GM12891 (cell line): Measurements from ENCODE around the gene MLLT6.

Source experiments
- PAX5 ChIP-seq: IDR thresholded peaks from 2 replicates; pipeline ENCODE4 v1.6.1; 2011; ENCODE audit warnings: low read length, moderate library complexity, mild to moderate bottlenecking; ENCODE audit not compliant: insufficient read depth, severe bottlenecking
- POLR2A ChIP-seq: IDR thresholded peaks from 2 replicates; pipeline ENCODE4 v1.6.1; 2011; ENCODE audit warnings: low read depth, low read length, control low read depth
- POLR2AphosphoS5 ChIP-seq: IDR thresholded peaks from 2 replicates; pipeline ENCODE4 v1.6.1; 2011; ENCODE audit warnings: low read depth, low read length, control low read depth
- POU2F2 ChIP-seq: IDR thresholded peaks from 2 replicates; pipeline ENCODE4 v1.6.1; 2011; ENCODE audit warnings: low read depth, mild to moderate bottlenecking, control low read depth, low read length, moderate library complexity
- TAF1 ChIP-seq: IDR thresholded peaks from 2 replicates; pipeline ENCODE4 v1.6.1; 2011; ENCODE audit warnings: low read depth, low read length, control low read depth

- no peak for TF ChIP-seq POLR2AphosphoS5
- TF ChIP-seq POLR2A = no peak
- no peak for TF ChIP-seq PAX5
- no peak for TF ChIP-seq POU2F2
- no peak for TF ChIP-seq TAF1
These were observed 11.4 kb downstream of the MLLT6 start for GRCh38 chr17:38716368-38717005.
